ENCODE measurements around the gene PROC.

PROC gene

GRCh38 chr2:127394492-127394891, 23.7 kb upstream of the PROC start:
- Histone ChIP-seq H3K4me3 (ENCODE audit: low read depth in 1 of 2, low read length in 2 of 2) (no peak overlapping the region), H3K4me1 (ENCODE audit: control insufficient read depth in 1 of 2, insufficient read depth in 2 of 2, low read length in 2 of 2) (peaks cover 21 to 32% of the 10 kb centered on the region in 2 donors), H3K9me3 (ENCODE audit: control insufficient read depth in 1 of 2, low read length in 2 of 2) (no peaks in the 10 kb centered on the region), H3K36me3 (ENCODE audit: control insufficient read depth in 1 of 2, insufficient read depth in 2 of 2, low read length in 2 of 2) (no peaks in the 10 kb centered on the region), H3K27me3 (ENCODE audit: control insufficient read depth in 1 of 2, insufficient read depth in 2 of 2, low read length in 2 of 2) (no peaks in the 10 kb centered on the region), H3K27ac (ENCODE audit: low read depth, low read length) (no peak overlapping the region), H3K9ac (ENCODE audit: low read depth in 1 of 2, low read length in 2 of 2) (no peak overlapping the region)

- Histone ChIP-seq H3K27ac (ENCODE audit: low read depth, low read length) (peak overlapping the region; percentile 24), H3K27me3 (ENCODE audit: control insufficient read depth in 1 of 2, insufficient read depth in 2 of 2, low read length in 2 of 2) (no peaks in the 10 kb centered on the region)
Observed at GRCh38 chr2:127397568-127398238, 20.5 kb upstream of the PROC start.

GRCh38 chr2:127398239-127398590, 20.0 kb upstream of the PROC start:
- Histone ChIP-seq H3K9me3 (ENCODE audit: control insufficient read depth in 1 of 2, low read length in 2 of 2) (no peaks in the 10 kb centered on the region), H3K36me3 (ENCODE audit: control insufficient read depth in 1 of 2, insufficient read depth in 2 of 2, low read length in 2 of 2) (no peaks in the 10 kb centered on the region), H3K4me1 (ENCODE audit: control insufficient read depth in 1 of 2, insufficient read depth in 2 of 2, low read length in 2 of 2) (peaks cover 45 to 48% of the 10 kb centered on the region in 2 donors), H3K27ac (ENCODE audit: low read depth, low read length) (peak overlapping the region; percentile 24), H3K27me3 (ENCODE audit: control insufficient read depth in 1 of 2, insufficient read depth in 2 of 2, low read length in 2 of 2) (no peaks in the 10 kb centered on the region), H3K9ac (ENCODE audit: low read depth in 1 of 2, low read length in 2 of 2) (peak overlapping the region in 1 of 2 donors; percentile 51), H3K4me3 (ENCODE audit: low read depth in 1 of 2, low read length in 2 of 2) (peak overlapping the region in 1 of 2 donors; percentile 40)

More at GRCh38 chr2:127397568-127398238, 20.5 kb upstream of the PROC start:
- H3K4me1 ChIP-seq (ENCODE audit: control insufficient read depth in 1 of 2, insufficient read depth in 2 of 2, low read length in 2 of 2) = peaks cover 40 to 44% of the 10 kb centered on the region in 2 donors
- H3K4me3 ChIP-seq (ENCODE audit: low read depth in 1 of 2, low read length in 2 of 2) = peak overlapping the region in 1 of 2 donors; percentile 40
- no peaks in the 10 kb centered on the region for H3K9me3 ChIP-seq (ENCODE audit: control insufficient read depth in 1 of 2, low read length in 2 of 2)
- no peaks in the 10 kb centered on the region for H3K36me3 ChIP-seq (ENCODE audit: control insufficient read depth in 1 of 2, insufficient read depth in 2 of 2, low read length in 2 of 2)
- peak overlapping the region in 1 of 2 donors; percentile 51 for H3K9ac ChIP-seq (ENCODE audit: low read depth in 1 of 2, low read length in 2 of 2)

GRCh38 chr2:127400533-127400896, 17.7 kb upstream of the PROC start:
- H3K4me1 ChIP-seq (ENCODE audit: control insufficient read depth in 1 of 2, insufficient read depth in 2 of 2, low read length in 2 of 2) = peaks cover 57 to 60% of the 10 kb centered on the region in 2 donors
- H3K27ac ChIP-seq (ENCODE audit: low read depth, low read length) = peak overlapping the region; percentile 91

DNA sequence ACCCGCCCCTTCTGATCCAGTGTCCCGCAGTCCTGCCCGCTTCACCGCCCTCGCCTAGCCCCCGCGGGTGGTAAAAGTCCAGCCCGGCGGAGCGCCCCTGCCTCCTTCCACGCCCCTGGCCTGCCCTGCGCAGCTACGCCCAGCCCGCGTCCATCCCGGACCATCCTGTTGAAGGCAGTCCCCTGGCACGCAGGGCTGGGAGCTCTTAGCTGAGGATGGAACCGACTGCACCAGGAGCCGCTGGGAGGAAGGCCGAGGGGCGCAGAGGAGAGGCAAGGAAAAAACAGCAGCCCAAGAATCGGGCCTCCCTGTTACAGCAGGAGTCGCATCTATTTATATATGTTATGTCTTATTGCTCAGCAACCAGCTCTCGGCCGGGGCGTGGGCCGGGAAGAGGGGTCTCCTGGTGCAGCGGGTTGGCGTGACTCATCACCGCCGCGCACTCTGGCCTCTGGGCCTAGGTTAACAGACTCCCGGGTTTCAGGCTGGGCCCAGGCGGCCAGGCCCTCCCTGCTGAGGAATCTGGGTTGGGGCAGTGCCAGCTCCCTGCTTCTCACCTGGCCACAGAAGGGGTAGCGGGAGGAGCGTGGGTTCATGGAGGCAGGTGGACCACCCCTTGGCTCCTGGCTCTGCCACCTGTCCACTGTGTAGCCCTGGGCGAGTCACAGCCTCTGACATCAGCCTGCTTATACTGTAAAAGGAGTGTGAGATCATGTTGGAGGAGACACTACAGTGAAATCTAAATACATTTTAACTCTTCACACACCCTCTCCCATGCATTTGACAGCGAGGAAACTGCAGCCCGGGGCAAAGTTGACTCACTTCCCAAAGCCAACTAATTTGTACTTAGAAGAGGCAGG, 17.1 kb upstream of the PROC start:
- no peaks in the 10 kb centered on the region for H3K9me3 ChIP-seq (ENCODE audit: control insufficient read depth in 1 of 2, low read length in 2 of 2)
- H3K27ac ChIP-seq (ENCODE audit: low read depth, low read length) = peak overlapping the region; percentile 91
- H3K27me3 ChIP-seq (ENCODE audit: control insufficient read depth in 1 of 2, insufficient read depth in 2 of 2, low read length in 2 of 2) = no peaks in the 10 kb centered on the region
- H3K9ac ChIP-seq (ENCODE audit: low read depth in 1 of 2, low read length in 2 of 2) = peak overlapping the region; percentile 61 to 66
- H3K36me3 ChIP-seq (ENCODE audit: control insufficient read depth in 1 of 2, insufficient read depth in 2 of 2, low read length in 2 of 2) = no peaks in the 10 kb centered on the region
- H3K4me3 ChIP-seq (ENCODE audit: low read depth in 1 of 2, low read length in 2 of 2) = peak overlapping the region; percentile 44 to 50
- H3K4me1 ChIP-seq (ENCODE audit: control insufficient read depth in 1 of 2, insufficient read depth in 2 of 2, low read length in 2 of 2) = peaks cover 61 to 63% of the 10 kb centered on the region in 2 donors

More at GRCh38 chr2:127400533-127400896, 17.7 kb upstream of the PROC start:
- no peaks in the 10 kb centered on the region for H3K36me3 ChIP-seq (ENCODE audit: control insufficient read depth in 1 of 2, insufficient read depth in 2 of 2, low read length in 2 of 2)
- H3K9ac ChIP-seq (ENCODE audit: low read depth in 1 of 2, low read length in 2 of 2) = peak overlapping the region; percentile 4 to 66
- H3K4me3 ChIP-seq (ENCODE audit: low read depth in 1 of 2, low read length in 2 of 2) = peak overlapping the region; percentile 41 to 44
- no peaks in the 10 kb centered on the region for H3K27me3 ChIP-seq (ENCODE audit: control insufficient read depth in 1 of 2, insufficient read depth in 2 of 2, low read length in 2 of 2)
- no peaks in the 10 kb centered on the region for H3K9me3 ChIP-seq (ENCODE audit: control insufficient read depth in 1 of 2, low read length in 2 of 2)

DNA sequence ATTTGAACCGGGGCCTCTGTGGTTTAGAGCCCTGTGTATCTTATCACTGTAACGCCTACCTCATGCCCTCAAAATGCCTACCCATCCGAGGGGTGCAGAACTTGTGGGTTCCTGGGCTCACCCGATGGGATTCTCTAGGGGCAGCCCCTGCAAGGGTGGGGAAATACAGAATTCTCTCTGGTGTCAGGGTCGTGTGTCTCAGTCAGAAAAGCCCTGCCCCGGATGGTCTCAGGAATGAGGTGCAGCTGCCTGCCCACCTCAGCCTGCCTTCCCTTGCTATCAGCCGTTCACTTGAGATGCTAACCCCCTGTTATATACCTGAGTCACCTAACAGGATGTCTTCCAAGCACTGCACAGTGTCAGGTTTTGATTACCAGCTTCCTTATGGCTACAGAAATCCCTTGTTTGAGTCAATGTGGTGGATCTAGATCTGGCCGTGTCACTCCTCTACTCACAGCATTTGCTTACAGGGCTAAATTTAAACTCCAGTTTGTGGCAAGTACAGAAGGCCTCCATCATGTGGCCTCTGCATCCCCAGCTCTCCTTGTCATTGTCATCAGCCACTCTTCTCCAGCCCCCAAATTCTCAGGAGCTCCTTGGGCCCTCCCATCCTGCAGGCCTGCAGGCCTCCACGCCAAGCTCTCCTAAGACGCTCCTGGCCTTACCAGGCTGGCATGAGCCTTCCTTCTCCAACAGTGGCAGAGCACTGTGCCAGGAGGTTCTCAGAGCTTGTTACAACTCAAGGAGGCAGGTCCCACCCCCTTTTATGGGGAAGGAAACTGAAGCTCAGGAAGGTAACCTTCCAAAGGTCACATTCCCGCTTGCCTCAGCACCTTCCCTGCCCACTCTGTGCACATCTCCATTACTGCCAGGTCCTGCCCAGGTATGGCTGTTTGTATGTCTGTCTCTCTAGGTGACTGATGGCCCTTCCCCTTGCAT, 16.2 kb upstream of the PROC start:
- Histone ChIP-seq H3K27me3 (ENCODE audit: control insufficient read depth in 1 of 2, insufficient read depth in 2 of 2, low read length in 2 of 2) (no peaks in the 10 kb centered on the region), H3K9me3 (ENCODE audit: control insufficient read depth in 1 of 2, low read length in 2 of 2) (no peaks in the 10 kb centered on the region), H3K4me3 (ENCODE audit: low read depth in 1 of 2, low read length in 2 of 2) (peak overlapping the region; percentile 12 to 50), H3K27ac (ENCODE audit: low read depth, low read length) (peak overlapping the region; percentile 91), H3K4me1 (ENCODE audit: control insufficient read depth in 1 of 2, insufficient read depth in 2 of 2, low read length in 2 of 2) (peaks cover 61 to 63% of the 10 kb centered on the region in 2 donors), H3K36me3 (ENCODE audit: control insufficient read depth in 1 of 2, insufficient read depth in 2 of 2, low read length in 2 of 2) (no peaks in the 10 kb centered on the region), H3K9ac (ENCODE audit: low read depth in 1 of 2, low read length in 2 of 2) (peak overlapping the region; percentile 61 to 66)

DNA sequence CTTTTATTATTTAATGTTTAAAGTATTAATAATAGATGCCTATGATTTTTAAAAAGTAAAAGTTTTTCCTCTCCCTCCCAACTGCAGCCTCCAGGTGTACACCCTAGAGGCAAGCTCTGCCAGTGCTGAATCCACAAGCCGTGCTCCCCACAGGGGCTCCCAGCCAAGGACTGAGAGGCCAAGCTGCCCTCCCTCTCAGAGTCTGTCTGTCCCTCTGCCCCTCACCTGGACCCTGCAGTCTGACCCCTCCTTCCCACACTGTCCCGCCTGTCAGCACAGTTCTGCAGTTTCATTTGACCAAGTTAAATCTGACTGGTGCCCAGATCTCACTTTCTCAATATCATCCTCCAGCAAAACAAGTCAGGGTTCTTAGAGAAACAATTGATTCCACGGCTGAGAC, 14.8 kb upstream of the PROC start:
- Histone ChIP-seq H3K9ac (ENCODE audit: low read depth in 1 of 2, low read length in 2 of 2) (no peak overlapping the region), H3K27me3 (ENCODE audit: control insufficient read depth in 1 of 2, insufficient read depth in 2 of 2, low read length in 2 of 2) (no peaks in the 10 kb centered on the region), H3K9me3 (ENCODE audit: control insufficient read depth in 1 of 2, low read length in 2 of 2) (no peaks in the 10 kb centered on the region), H3K36me3 (ENCODE audit: control insufficient read depth in 1 of 2, insufficient read depth in 2 of 2, low read length in 2 of 2) (no peaks in the 10 kb centered on the region), H3K4me3 (ENCODE audit: low read depth in 1 of 2, low read length in 2 of 2) (no peak overlapping the region), H3K27ac (ENCODE audit: low read depth, low read length) (no peak overlapping the region), H3K4me1 (ENCODE audit: control insufficient read depth in 1 of 2, insufficient read depth in 2 of 2, low read length in 2 of 2) (peaks cover 54 to 58% of the 10 kb centered on the region in 2 donors)

DNA sequence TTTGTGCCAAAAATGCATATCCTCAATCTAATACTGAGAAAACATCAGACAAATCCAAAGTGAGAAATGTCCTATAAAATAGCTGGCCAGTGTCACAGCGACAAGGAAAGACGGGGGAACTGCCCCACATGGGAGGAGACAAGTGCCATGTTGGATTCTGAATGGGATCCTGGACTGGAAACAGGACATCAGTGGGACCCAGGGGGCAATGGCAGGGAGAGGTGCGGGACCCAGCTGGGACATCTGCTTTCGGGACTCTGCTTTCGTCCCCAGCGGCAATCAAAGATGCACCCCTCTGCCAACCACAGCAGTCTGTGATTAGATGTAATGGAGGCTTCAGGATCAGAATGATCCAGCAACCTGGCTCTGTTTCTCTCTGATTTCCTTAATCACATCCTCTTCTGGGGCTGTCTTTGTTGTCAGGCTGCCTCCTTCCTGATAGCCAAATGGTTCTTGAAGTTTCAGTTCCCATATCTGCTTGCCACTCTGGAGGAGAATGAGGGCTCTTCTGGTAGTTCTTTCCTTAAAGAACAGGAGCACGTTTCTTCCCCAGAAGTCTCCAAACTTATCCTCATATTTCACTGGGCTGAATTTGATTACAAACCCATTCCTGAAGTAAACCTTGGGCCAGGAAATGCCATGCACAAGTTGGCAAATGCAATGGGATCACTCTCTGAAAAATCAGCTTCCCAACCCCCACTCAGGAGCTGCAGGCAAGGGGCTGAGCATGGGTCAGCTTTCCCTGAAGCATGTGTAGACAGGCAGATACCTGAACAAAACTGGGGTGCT, 13.6 kb upstream of the PROC start:
- peaks cover 50 to 59% of the 10 kb centered on the region in 2 donors for H3K4me1 ChIP-seq (ENCODE audit: control insufficient read depth in 1 of 2, insufficient read depth in 2 of 2, low read length in 2 of 2)
- no peaks in the 10 kb centered on the region for H3K36me3 ChIP-seq (ENCODE audit: control insufficient read depth in 1 of 2, insufficient read depth in 2 of 2, low read length in 2 of 2)
- H3K9me3 ChIP-seq (ENCODE audit: control insufficient read depth in 1 of 2, low read length in 2 of 2) = no peaks in the 10 kb centered on the region
- no peak overlapping the region for H3K27ac ChIP-seq (ENCODE audit: low read depth, low read length)
- H3K4me3 ChIP-seq (ENCODE audit: low read depth in 1 of 2, low read length in 2 of 2) = no peak overlapping the region
- no peak overlapping the region for H3K9ac ChIP-seq (ENCODE audit: low read depth in 1 of 2, low read length in 2 of 2)
- no peaks in the 10 kb centered on the region for H3K27me3 ChIP-seq (ENCODE audit: control insufficient read depth in 1 of 2, insufficient read depth in 2 of 2, low read length in 2 of 2)

- H3K36me3 ChIP-seq (ENCODE audit: control insufficient read depth in 1 of 2, insufficient read depth in 2 of 2, low read length in 2 of 2) = no peaks in the 10 kb centered on the region
- no peak overlapping the region for H3K9ac ChIP-seq (ENCODE audit: low read depth in 1 of 2, low read length in 2 of 2)
- no peaks in the 10 kb centered on the region for H3K27me3 ChIP-seq (ENCODE audit: control insufficient read depth in 1 of 2, insufficient read depth in 2 of 2, low read length in 2 of 2)
- H3K9me3 ChIP-seq (ENCODE audit: control insufficient read depth in 1 of 2, low read length in 2 of 2) = no peaks in the 10 kb centered on the region
- peaks cover 45 to 56% of the 10 kb centered on the region in 2 donors for H3K4me1 ChIP-seq (ENCODE audit: control insufficient read depth in 1 of 2, insufficient read depth in 2 of 2, low read length in 2 of 2)
- H3K27ac ChIP-seq (ENCODE audit: low read depth, low read length) = no peak overlapping the region
- H3K4me3 ChIP-seq (ENCODE audit: low read depth in 1 of 2, low read length in 2 of 2) = no peak overlapping the region
Observed at GRCh38 chr2:127405255-127405610, 13.0 kb upstream of the PROC start.
